Mononuclear cell (primary cell): ENCODE measurements around the gene TMEM123. TPM values are rescaled to one million over a fixed set of nuclear protein-coding genes. Genes with fewer than 3 reads are reported as not detected.

Experiments
- H3K27me3 ChIP-seq: 2 replicates; pipeline ENCODE4 v1.6.0; 2011; ENCODE audit warnings: low read length, control low read depth; ENCODE audit not compliant: insufficient read depth
- H3K4me1 ChIP-seq: 2 replicates; pipeline ENCODE4 v1.5.1; 2011; ENCODE audit warnings: mild to moderate bottlenecking, low read length, control low read depth; ENCODE audit not compliant: insufficient read depth
- H3K4me3 ChIP-seq: 2 replicates; pipeline ENCODE4 v1.5.1; 2011; ENCODE audit warnings: mild to moderate bottlenecking, low read length, moderate library complexity
- H3K9me3 ChIP-seq: 2 replicates; pipeline ENCODE4 v1.5.1; 2011; ENCODE audit warnings: low read depth, mild to moderate bottlenecking, control low read depth, low read length
- total RNA-seq: library from RNA; depleted of rRNA; stranded (reverse); fragments of >200 nt; gene quantifications from one replicate; pipeline ENCODE4 v1.2.3, GENCODE V29; 2012

TMEM123 gene
- total RNA-seq, 1 donor: 381 TPM

DNA sequence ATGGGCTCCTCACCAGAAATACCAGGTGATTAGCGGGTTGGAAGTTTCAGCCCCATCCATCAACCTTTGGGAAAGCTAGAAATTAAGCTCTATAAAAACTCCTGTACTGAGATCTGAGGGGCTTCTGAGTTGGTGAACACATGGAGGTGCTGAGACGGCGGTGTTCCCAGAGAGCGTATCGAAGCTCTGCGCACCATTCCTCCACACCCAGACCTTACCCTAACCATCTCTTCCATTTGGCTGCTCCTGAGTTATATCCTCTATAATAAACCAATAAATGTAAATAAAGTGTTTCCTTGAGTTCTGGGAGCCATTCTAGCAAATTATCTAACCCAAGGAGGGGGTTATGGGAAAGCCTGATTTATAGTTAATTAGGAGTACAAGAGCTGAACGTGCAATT lies 41.4 kb downstream of the TMEM123 start:
- Histone ChIP-seq H3K27me3 (no peaks in the 10 kb centered on the region), H3K4me1 (peaks cover 55% of the 10 kb centered on the region), H3K4me3 (no peak overlapping the region), H3K9me3 (no peaks in the 10 kb centered on the region)

GRCh38 chr11:102410382-102410784 lies 42.2 kb downstream of the TMEM123 start:
- no peak overlapping the region for H3K4me3 ChIP-seq
- no peaks in the 10 kb centered on the region for H3K27me3 ChIP-seq
- H3K4me1 ChIP-seq: peaks cover 52% of the 10 kb centered on the region
- H3K9me3 ChIP-seq: no peaks in the 10 kb centered on the region

- Histone ChIP-seq H3K27me3 (no peaks in the 10 kb centered on the region), H3K4me3 (no peak overlapping the region), H3K4me1 (peaks cover 40% of the 10 kb centered on the region), H3K9me3 (no peaks in the 10 kb centered on the region)
These were observed 44.2 kb downstream of the TMEM123 start for GRCh38 chr11:102408339-102408738.

GRCh38 chr11:102407901-102408300 lies 44.7 kb downstream of the TMEM123 start:
- H3K27me3 ChIP-seq: no peaks in the 10 kb centered on the region
- no peaks in the 10 kb centered on the region for H3K9me3 ChIP-seq
- peaks cover 40% of the 10 kb centered on the region for H3K4me1 ChIP-seq
- no peak overlapping the region for H3K4me3 ChIP-seq

- Histone ChIP-seq H3K4me1 (peaks cover 31% of the 10 kb centered on the region), H3K4me3 (no peak overlapping the region)
These were observed 46.5 kb downstream of the TMEM123 start for GRCh38 chr11:102406099-102406498.

DNA sequence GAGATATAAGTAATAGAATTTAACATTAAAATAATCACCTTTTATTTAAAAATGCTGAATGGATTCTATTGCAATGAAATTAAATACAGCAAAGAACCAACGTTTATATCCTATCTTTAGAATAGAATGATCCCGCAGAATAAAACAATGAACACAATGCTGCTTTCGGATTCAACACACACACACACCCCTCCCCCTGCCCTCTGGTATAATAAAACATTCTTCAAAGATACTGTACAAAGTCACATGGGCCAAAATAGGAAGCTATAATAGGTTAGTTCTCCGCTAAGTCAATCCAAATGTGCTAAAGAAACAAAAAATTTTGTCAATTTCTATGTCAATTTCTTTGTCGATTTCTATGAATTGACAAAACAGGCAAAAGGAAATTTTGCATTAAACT lies 47.1 kb downstream of the TMEM123 start:
- no peak overlapping the region for H3K4me3 ChIP-seq
- H3K9me3 ChIP-seq: no peaks in the 10 kb centered on the region
- H3K27me3 ChIP-seq: no peaks in the 10 kb centered on the region
- peaks cover 25% of the 10 kb centered on the region for H3K4me1 ChIP-seq

More at GRCh38 chr11:102406099-102406498, 46.5 kb downstream of the TMEM123 start:
- Histone ChIP-seq H3K27me3 (no peaks in the 10 kb centered on the region), H3K9me3 (no peaks in the 10 kb centered on the region)

DNA sequence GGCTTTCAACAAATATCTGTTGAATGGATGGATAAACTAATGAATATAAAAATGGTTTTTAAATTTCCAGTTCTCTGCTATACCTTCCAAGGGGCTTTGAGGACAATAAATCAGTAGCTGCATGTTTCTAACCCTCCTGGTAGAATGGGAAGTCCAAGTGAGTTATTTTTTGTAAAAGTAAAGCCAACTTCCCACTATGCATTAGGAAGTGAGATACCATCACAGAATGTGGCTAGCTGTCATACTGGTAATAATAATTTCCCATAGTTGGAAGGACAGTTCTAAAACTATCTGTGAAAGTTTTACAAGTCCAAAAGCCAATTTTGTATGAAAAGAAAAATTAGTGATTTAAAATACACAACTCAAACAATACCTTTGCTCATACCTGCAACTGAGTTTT lies 50.0 kb downstream of the TMEM123 start:
- Histone ChIP-seq H3K4me1 (peaks cover 19% of the 10 kb centered on the region), H3K4me3 (no peak overlapping the region), H3K27me3 (no peaks in the 10 kb centered on the region), H3K9me3 (no peaks in the 10 kb centered on the region)

- Histone ChIP-seq H3K9me3 (no peaks in the 10 kb centered on the region), H3K27me3 (no peaks in the 10 kb centered on the region), H3K4me3 (no peak overlapping the region), H3K4me1 (peaks cover 13% of the 10 kb centered on the region)
These were observed 50.7 kb downstream of the TMEM123 start for GRCh38 chr11:102401905-102402304.

GRCh38 chr11:102400603-102401002 lies 52.0 kb downstream of the TMEM123 start:
- Histone ChIP-seq H3K4me1 (peaks cover 4% of the 10 kb centered on the region), H3K9me3 (no peaks in the 10 kb centered on the region), H3K4me3 (no peak overlapping the region), H3K27me3 (no peaks in the 10 kb centered on the region)

DNA sequence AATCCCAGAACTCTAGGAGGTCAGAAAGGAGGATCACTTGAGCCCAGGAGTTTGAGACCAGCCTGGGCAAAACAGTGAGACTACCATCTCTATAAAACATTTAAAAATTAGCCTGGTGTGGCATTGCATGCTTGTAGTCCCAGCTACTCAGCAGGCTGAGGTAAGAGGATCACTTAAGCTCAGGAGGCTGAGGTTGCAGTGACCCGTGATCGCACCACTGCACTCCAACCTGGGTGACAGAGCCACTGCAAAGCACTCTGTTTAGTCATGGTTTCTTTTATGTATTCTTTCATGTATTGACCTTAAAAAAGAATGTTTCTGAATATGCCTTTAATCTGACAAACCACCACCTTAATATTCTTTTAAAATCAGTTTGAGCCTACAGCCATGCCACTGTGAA lies 53.4 kb downstream of the TMEM123 start:
- Histone ChIP-seq H3K4me1 (peaks cover 4% of the 10 kb centered on the region), H3K4me3 (no peak overlapping the region), H3K27me3 (no peaks in the 10 kb centered on the region), H3K9me3 (no peaks in the 10 kb centered on the region)

- no peaks in the 10 kb centered on the region for H3K9me3 ChIP-seq
- no peak overlapping the region for H3K4me3 ChIP-seq
- peaks cover 4% of the 10 kb centered on the region for H3K4me1 ChIP-seq
- no peaks in the 10 kb centered on the region for H3K27me3 ChIP-seq
These were observed 54.3 kb downstream of the TMEM123 start for GRCh38 chr11:102398297-102398696.

DNA sequence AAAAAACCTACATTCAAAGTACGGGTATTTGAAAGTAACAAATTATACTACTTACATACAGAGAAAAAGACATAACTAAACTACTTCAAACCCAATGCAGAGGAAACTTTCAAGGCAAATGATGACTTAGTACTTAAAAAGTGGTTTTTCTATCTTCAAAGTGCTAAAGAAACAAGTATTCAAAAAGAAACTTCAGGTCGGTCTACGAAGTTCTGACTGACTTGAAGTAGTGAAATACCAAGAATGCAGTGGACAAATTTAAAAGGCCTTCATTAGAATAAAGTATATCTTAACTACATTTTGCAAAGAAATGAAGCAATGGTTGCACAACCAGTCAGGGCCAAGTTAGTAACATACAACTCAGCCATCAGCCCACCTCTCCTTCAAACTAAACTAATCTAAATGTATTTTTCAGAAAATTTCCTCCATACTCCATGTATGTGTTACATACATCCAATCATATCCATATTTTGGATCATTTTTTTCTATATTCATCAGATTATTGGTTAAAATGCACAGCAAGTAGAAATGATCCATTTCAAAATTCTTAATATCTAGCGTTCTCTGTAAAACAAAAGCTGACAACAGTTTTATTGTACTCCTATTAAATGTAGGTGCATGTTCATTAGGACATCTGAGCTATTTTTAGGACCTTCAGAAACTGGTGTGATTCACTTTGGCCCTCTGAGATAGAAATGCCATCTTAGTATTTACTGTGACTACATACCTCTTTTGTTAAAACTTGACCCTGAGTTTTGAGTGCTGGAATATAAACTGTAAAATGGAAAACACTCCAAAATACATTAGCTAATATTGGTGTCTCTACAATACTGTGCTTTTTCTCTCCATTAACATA lies 55.6 kb downstream of the TMEM123 start:
- no peak overlapping the region for H3K4me3 ChIP-seq
- no peaks in the 10 kb centered on the region for H3K27me3 ChIP-seq
- no peaks in the 10 kb centered on the region for H3K4me1 ChIP-seq
- no peaks in the 10 kb centered on the region for H3K9me3 ChIP-seq

GRCh38 chr11:102395720-102396393 lies 56.7 kb downstream of the TMEM123 start:
- no peaks in the 10 kb centered on the region for H3K27me3 ChIP-seq
- H3K4me1 ChIP-seq: no peaks in the 10 kb centered on the region
- no peaks in the 10 kb centered on the region for H3K9me3 ChIP-seq
- H3K4me3 ChIP-seq: no peak overlapping the region

GRCh38 chr11:102393272-102393730 lies 59.3 kb downstream of the TMEM123 start:
- Histone ChIP-seq H3K4me1 (no peaks in the 10 kb centered on the region), H3K4me3 (no peak overlapping the region), H3K9me3 (no peaks in the 10 kb centered on the region), H3K27me3 (no peaks in the 10 kb centered on the region)

DNA sequence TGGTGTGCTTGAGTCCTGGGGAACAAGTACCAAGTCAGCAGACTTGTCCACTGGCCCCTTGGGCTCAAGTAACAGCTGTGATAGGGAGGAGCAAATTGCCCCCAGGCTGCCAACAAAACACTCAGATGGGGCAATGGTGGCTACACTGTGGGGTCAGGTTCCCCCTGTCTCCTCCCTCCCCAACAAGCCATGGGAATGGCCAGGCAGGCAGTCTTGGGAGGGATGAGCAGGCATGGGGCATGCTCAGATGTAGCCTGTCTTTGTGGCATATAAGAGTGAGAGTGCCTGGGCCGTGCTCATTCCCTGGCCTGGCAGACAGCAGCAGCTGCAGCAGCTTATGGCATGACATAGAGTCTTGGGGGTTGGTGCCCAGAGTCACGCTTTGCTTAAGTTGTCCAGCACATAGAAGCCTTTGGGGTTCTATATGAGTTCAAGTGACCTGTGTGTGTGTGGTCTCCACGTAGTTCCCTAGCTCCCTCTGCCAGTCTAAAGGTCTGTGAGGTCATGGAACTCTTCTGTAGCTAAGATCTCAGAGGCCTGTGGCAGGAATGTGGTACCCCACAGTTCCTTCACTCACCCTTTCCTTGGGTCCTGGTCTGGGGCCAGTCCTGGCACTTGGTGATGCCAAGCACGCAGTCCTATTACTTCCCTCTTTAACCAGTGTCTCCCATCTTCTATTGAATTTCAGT lies 60.9 kb downstream of the TMEM123 start:
- Histone ChIP-seq H3K4me3 (no peak overlapping the region), H3K9me3 (no peaks in the 10 kb centered on the region), H3K4me1 (no peaks in the 10 kb centered on the region), H3K27me3 (no peaks in the 10 kb centered on the region)
